ENCODE measurements around the gene LDHAL6B.

The LDHAL6B gene

GRCh38 chr15:59255680-59256336 lies 49.2 kb downstream of the LDHAL6B start:
- no peak for DNase-seq

- DNase-seq: no peak
Observed at GRCh38 chr15:59256482-59256881, 49.8 kb downstream of the LDHAL6B start.

- DNase-seq: no peak
Observed at GRCh38 chr15:59257140-59257539, 50.5 kb downstream of the LDHAL6B start.
